Measurements from ENCODE around the gene SLC5A7. TPM values are rescaled to one million over a fixed set of nuclear protein-coding genes. Genes with fewer than 3 reads are reported as not detected.

Gene SLC5A7
- not detected for total RNA-seq

DNA sequence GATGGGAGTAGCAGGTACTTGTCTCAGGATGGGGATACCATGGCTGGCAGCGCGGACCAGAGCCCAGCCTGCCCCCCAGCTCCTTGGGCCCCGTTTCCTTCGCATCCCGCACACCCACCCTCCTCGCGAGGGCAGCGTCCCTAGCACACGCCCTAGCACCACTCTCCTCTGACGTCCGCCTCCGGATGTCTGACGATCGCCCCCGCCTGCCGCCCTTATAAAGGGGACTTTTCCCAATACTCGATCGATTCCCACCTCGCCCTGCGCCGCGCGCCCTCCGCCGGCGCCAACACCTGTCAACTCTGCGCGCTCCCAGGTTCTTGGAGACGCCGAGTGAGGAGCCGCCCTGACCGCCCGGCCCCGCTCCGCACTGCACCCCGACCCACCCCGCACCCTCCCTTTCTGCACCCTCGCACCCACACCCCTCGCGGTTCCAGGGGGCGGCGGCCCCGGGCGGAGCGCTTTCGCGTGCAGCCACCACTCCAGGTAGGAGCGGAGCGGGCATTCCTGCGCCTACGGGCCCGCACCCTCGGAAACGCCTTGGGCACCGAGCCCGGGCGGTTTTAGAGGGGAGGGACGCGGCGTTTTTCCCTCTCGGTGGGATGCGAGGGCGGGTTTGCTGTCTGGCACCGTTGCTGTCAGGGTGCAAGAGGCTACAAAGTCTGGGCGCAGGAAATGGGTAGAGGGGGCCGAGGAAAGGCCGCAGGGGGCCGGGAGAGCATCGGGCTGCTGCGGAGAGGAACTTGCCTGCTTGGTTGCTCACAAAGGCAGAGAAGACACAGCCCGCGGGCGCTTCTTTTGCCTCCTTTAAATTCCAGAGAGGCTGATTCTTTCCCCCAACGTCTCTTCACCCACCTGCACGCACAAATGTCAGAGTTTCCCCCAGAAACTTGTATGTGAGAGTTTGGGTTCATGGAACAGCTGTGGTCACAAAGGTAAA is at the start of gene SLC5A7:
Gene SLC5A7, plus strand, starts transcription at position 247 of the 940 bp plus-strand sequence. CDS start 1,632 bp downstream, outside the sequence.
- H3K4me1 Mint-ChIP-seq, result no peaks in the 10 kb centered on the region
- H3K9me3 Mint-ChIP-seq (ENCODE audit: low read depth), result no peaks in the 10 kb centered on the region
- no peak within 1 kb of the TSS for H3K4me3 Mint-ChIP-seq
- no peak within 1 kb of the TSS for H3K27ac Mint-ChIP-seq
- no peak for DNase-seq
- no peaks in the 10 kb centered on the region for H3K36me3 Mint-ChIP-seq
- peaks cover 21% of the 10 kb centered on the region for H3K27me3 Mint-ChIP-seq
- no peak for ATAC-seq
- CTCF ChIA-PET, result no interaction called here

DNA sequence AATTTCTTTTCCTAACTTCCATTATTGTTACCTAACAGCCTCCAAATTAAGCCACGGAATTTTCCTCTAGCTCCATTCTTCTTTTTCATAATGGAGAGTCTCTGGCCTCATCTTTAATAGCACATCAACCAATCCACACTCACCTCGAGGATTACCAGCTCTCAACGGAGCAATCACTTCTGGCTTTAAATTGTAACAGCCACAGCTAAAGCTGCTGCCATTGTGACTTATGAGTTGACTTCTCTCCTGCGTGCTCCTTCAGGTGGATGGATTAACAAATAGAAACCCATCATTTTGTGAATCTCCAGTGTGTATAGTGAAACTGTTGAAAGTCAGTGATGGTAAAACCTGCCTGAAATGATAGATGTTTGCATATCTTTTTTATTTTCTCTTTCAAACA is 24.9 kb upstream of the SLC5A7 start:
- H3K9me3 Mint-ChIP-seq (ENCODE audit: low read depth), result no peaks in the 10 kb centered on the region
- no peak for ATAC-seq
- no peaks in the 10 kb centered on the region for H3K4me1 Mint-ChIP-seq
- no peak for DNase-seq
- no peak overlapping the region for H3K4me3 Mint-ChIP-seq
- CTCF ChIA-PET, result no interaction called here
- no peak overlapping the region for H3K27ac Mint-ChIP-seq
- H3K36me3 Mint-ChIP-seq, result no peaks in the 10 kb centered on the region
- H3K27me3 Mint-ChIP-seq, result no peaks in the 10 kb centered on the region

DNA sequence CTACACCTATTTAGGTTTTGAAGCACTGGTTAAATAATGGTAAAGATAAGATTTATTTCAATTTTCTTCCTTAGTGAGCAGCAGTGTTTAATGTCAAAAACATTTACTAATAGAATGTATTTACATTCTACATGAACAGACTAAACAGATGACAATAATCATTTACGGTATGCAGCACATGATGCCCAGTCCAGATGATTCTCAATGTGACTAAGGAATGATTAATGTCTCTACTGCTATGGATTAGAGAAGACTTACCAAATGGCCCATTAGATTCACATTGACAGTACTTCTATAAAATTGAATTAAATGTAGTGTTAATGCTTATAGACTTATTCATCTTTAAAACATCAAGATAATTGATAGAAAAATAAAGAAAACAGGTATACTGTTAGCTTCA is 22.1 kb upstream of the SLC5A7 start:
- Mint-ChIP-seq H3K27ac (no peak overlapping the region), H3K9me3 (ENCODE audit: low read depth) (peaks cover 2% of the 10 kb centered on the region), H3K27me3 (no peaks in the 10 kb centered on the region), H3K36me3 (no peaks in the 10 kb centered on the region), H3K4me3 (no peak overlapping the region), H3K4me1 (no peaks in the 10 kb centered on the region)
- CTCF ChIA-PET, result no interaction called here
- no peak for ATAC-seq
- no peak for DNase-seq

DNA sequence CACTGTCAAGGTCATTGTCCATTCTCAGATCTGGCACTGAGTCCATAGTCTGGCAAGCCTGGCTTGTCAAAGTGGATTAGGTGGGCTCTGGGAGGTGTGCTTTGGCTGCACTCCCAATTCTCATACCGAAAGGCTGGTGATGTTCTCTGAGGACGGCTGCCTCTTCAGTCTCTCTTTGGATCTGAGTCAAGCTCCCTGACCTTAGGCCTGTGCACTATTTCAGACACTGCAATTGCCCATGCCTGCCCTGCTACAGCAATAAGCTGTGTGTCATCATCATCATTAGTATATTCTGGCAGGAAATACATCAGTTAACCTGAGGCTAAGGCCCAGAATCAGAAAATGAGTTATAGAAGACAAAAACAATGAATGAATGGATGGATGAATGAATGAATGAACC is 1.6 kb upstream of the SLC5A7 start:
- CTCF ChIA-PET, result no interaction called here
- H3K4me1 Mint-ChIP-seq, result no peaks in the 10 kb centered on the region
- no peak for DNase-seq
- H3K36me3 Mint-ChIP-seq, result no peaks in the 10 kb centered on the region
- H3K27ac Mint-ChIP-seq, result no peak overlapping the region
- H3K4me3 Mint-ChIP-seq, result no peak overlapping the region
- H3K27me3 Mint-ChIP-seq, result peaks cover 21% of the 10 kb centered on the region
- no peak for ATAC-seq
- H3K9me3 Mint-ChIP-seq (ENCODE audit: low read depth), result no peaks in the 10 kb centered on the region

DNA sequence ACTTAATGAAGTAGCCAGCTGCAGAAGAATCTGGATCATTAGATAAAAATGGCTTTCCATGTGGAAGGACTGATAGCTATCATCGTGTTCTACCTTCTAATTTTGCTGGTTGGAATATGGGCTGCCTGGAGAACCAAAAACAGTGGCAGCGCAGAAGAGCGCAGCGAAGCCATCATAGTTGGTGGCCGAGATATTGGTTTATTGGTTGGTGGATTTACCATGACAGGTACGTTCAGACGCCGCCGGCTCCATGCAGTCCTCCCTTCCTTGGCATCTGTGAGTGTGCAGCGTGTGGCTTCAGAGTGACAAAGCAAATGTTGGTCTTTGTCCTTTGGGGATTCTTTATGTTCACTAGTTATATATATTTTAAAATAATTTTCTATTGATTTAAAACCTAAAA is 1.8 kb downstream of the SLC5A7 start:
- Mint-ChIP-seq H3K4me3 (no peak overlapping the region), H3K9me3 (ENCODE audit: low read depth) (no peaks in the 10 kb centered on the region), H3K36me3 (no peaks in the 10 kb centered on the region), H3K4me1 (no peaks in the 10 kb centered on the region), H3K27me3 (peaks cover 21% of the 10 kb centered on the region), H3K27ac (no peak overlapping the region)
- ATAC-seq, result no peak
- DNase-seq, result no peak
- CTCF ChIA-PET, result no interaction called here

DNA sequence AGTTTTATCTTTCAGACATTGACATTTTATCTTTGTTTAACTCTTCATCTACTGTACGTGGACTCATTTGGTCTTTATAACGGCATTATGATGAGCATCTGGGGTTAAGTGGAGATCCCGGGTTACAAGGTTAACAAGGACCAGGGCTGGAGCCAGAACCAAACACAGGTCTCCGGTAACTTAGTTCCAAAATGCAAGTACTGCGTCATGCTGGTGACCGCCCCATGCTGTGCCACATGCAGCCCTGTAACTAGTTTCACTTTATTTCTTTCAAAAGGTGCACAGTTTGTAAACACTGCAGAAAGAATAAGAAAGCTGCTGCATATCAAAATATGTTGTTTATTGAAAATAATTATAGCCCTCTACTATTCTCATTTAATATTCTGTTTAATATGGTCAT is 3.1 kb downstream of the SLC5A7 start:
- DNase-seq, result no peak
- no peaks in the 10 kb centered on the region for H3K4me1 Mint-ChIP-seq
- no peak overlapping the region for H3K27ac Mint-ChIP-seq
- CTCF ChIA-PET, result no interaction called here
- ATAC-seq, result no peak
- H3K9me3 Mint-ChIP-seq (ENCODE audit: low read depth), result no peaks in the 10 kb centered on the region
- peaks cover 21% of the 10 kb centered on the region for H3K27me3 Mint-ChIP-seq
- no peaks in the 10 kb centered on the region for H3K36me3 Mint-ChIP-seq
- H3K4me3 Mint-ChIP-seq, result no peak overlapping the region

DNA sequence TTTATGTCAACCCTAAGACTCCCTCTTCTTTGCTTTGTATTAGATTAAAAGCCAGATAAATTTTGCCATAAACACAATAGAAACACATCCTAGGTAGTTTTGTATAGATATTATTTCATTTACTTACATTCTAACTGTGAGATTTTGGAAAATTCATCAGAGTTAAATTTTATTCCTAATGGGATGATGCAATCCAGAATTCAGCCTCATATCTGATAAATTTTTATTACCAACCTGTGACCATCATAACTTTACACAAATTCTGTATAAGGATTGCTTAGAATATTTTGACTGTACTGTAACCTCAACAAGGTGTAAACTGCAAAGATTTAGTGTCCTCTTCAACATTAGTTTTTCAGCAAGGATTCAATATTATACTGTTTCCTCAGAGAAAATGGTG is 4.4 kb downstream of the SLC5A7 start:
- no peak for ATAC-seq
- no peak overlapping the region for H3K27ac Mint-ChIP-seq
- H3K4me1 Mint-ChIP-seq, result no peaks in the 10 kb centered on the region

DNA sequence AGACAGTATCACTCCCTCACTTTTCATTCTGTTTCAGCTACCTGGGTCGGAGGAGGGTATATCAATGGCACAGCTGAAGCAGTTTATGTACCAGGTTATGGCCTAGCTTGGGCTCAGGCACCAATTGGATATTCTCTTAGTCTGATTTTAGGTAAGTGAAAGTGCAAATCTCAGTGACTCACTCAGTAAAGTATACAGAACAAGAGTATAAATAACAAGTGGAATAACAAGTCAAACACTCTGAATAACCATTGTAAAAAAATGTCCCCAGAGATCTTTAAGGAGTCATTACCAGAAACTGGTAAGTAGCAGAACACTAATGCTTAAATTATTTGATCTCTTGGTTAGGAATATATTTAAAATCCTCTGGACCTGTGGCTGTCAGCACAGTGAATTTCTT is 5.7 kb downstream of the SLC5A7 start:
- Mint-ChIP-seq H3K4me3 (no peak overlapping the region), H3K27ac (no peak overlapping the region), H3K36me3 (no peaks in the 10 kb centered on the region), H3K27me3 (peaks cover 9% of the 10 kb centered on the region), H3K9me3 (ENCODE audit: low read depth) (no peaks in the 10 kb centered on the region), H3K4me1 (no peaks in the 10 kb centered on the region)
- no peak for ATAC-seq
- no peak for DNase-seq
- CTCF ChIA-PET, result no interaction called here

More for the DNA sequence above, 4.4 kb downstream of the SLC5A7 start:
- Mint-ChIP-seq H3K9me3 (ENCODE audit: low read depth) (no peaks in the 10 kb centered on the region), H3K36me3 (no peaks in the 10 kb centered on the region), H3K4me3 (no peak overlapping the region), H3K27me3 (peaks cover 20% of the 10 kb centered on the region)
- DNase-seq, result no peak
- CTCF ChIA-PET, result no interaction called here

DNA sequence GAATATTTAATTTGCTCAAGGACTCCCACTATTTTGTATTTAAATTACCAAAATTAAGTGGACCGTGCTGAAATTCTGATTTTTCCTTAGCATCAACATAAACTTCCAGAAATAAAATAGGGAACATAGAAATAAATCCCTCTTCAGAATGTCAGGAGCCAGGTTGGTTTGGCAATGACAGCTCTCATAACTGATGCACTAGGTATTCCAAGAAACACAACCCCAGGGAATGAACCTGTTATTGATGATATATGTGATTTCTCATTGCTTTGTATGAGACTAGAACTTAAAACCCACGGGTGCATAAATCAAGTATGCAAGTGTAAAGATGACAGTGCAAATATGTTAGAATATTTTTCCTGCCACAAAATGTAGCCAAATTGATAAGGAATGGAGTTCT is 12.8 kb downstream of the SLC5A7 start:
- H3K9me3 Mint-ChIP-seq (ENCODE audit: low read depth), result peaks cover 2% of the 10 kb centered on the region
- no peak overlapping the region for H3K27ac Mint-ChIP-seq
- no peaks in the 10 kb centered on the region for H3K4me1 Mint-ChIP-seq
- DNase-seq, result no peak
- CTCF ChIA-PET, result no interaction called here
- no peaks in the 10 kb centered on the region for H3K27me3 Mint-ChIP-seq
- ATAC-seq, result no peak
- no peak overlapping the region for H3K4me3 Mint-ChIP-seq
- H3K36me3 Mint-ChIP-seq, result no peaks in the 10 kb centered on the region

DNA sequence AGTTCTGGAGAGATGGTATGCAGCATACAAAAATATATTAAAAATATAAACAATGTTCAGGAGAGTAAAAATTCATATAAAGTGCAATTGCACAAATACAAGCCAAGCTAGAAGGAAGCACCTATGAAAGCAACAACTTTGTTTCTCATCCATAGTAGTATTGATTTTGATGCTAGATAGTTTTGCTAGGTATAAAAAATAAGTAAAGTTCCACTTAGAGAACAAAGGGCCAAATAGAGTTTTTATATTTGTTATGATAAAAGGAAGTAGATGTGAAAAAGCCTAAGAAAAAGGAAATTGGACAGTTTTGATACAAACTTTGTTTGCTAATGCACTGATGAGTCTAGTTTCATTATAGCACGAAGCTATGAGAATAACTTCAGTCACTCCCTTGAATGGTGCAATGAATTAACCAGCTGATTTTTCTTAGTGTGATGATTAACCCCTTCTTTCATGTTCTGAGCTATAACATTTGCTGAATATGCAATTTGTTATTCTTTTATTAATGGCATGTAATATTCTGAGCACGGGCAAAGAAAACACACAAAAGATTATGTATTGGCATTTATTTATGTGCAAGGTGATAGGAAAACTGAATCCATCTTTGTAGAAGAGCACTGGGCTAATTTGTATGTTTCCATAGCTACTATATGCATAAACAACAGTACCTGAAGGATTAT is 24.7 kb downstream of the SLC5A7 start:
- no peaks in the 10 kb centered on the region for H3K27me3 Mint-ChIP-seq
- ATAC-seq (no peak), DNase-seq (no peak)
- no peak overlapping the region for H3K27ac Mint-ChIP-seq
- CTCF ChIA-PET, result no interaction called here
- no peak overlapping the region for H3K4me3 Mint-ChIP-seq
- no peaks in the 10 kb centered on the region for H3K36me3 Mint-ChIP-seq
- no peaks in the 10 kb centered on the region for H3K4me1 Mint-ChIP-seq
- H3K9me3 Mint-ChIP-seq (ENCODE audit: low read depth), result peaks cover 4% of the 10 kb centered on the region

DNA sequence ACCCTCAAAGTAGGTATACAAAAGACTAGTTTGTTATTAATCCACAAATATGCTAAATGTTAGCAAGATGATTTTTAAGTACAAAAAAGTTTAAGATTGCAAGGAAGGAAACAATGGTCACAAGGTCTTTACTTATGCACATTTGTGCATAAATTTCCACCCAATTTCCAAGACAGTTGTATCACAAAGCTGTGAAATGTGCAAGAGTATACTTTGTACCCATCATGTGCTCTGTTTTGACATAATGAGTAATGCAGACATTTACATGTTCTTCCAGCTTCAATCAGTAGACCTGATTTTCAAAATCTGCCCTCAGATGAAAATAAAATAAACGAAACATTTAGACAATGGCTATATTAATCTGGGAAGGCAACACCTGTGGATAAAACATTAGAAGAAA is 27.0 kb downstream of the SLC5A7 start:
- H3K27me3 Mint-ChIP-seq, result no peaks in the 10 kb centered on the region
- no peak overlapping the region for H3K27ac Mint-ChIP-seq
- CTCF ChIA-PET, result no interaction called here
- H3K4me3 Mint-ChIP-seq, result no peak overlapping the region
- DNase-seq (no peak), ATAC-seq (no peak)
- H3K36me3 Mint-ChIP-seq, result no peaks in the 10 kb centered on the region
- peaks cover 4% of the 10 kb centered on the region for H3K9me3 Mint-ChIP-seq (ENCODE audit: low read depth)
- no peaks in the 10 kb centered on the region for H3K4me1 Mint-ChIP-seq

DNA sequence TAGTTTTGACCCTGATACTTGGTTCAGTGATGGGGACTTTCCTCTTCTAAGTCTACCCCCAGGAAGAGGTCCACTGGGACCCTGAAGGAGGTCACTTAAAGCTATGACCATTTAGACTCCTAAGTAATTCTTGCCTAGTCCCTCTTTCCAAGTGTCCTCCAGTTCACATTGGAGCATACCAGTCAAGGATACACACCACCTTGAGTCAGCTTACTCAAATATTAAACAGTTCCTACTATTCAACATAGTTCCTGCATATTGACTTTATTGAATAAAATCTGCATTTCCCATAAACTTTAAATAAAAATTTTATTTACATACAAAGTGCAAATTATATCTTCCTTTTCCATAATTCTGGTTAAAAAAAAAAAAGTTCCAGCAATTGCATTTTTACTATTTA is 36.3 kb downstream of the SLC5A7 start:
- CTCF ChIA-PET, result no interaction called here
- H3K9me3 Mint-ChIP-seq (ENCODE audit: low read depth), result no peaks in the 10 kb centered on the region
- ATAC-seq, result no peak
- no peak overlapping the region for H3K4me3 Mint-ChIP-seq
- H3K27ac Mint-ChIP-seq, result no peak overlapping the region
- DNase-seq, result no peak
- H3K27me3 Mint-ChIP-seq, result no peaks in the 10 kb centered on the region
- H3K4me1 Mint-ChIP-seq, result no peaks in the 10 kb centered on the region
- no peaks in the 10 kb centered on the region for H3K36me3 Mint-ChIP-seq

DNA sequence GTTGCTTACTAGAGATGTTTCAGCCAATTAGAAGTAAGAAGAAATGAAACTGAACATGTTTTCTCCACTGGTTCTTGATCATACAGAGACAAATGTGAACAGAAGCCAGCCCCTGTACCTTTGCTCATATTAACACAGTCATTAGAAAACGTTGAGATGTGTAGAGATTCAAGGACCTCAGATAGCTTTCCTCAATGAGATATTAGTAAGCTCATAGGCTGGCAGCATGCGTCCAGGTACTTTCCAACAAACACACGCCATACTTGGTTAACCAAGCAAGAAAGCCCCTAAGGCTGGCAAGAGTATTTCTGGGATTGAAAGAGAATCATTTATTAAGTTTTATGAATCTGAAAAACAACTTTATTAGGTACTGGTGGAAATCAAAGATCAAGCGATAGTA is 37.5 kb downstream of the SLC5A7 start:
- Mint-ChIP-seq H3K27ac (no peak overlapping the region), H3K36me3 (no peaks in the 10 kb centered on the region), H3K27me3 (no peaks in the 10 kb centered on the region), H3K4me1 (no peaks in the 10 kb centered on the region), H3K4me3 (no peak overlapping the region), H3K9me3 (ENCODE audit: low read depth) (no peaks in the 10 kb centered on the region)
- no peak for DNase-seq
- no peak for ATAC-seq
- CTCF ChIA-PET, result no interaction called here

DNA sequence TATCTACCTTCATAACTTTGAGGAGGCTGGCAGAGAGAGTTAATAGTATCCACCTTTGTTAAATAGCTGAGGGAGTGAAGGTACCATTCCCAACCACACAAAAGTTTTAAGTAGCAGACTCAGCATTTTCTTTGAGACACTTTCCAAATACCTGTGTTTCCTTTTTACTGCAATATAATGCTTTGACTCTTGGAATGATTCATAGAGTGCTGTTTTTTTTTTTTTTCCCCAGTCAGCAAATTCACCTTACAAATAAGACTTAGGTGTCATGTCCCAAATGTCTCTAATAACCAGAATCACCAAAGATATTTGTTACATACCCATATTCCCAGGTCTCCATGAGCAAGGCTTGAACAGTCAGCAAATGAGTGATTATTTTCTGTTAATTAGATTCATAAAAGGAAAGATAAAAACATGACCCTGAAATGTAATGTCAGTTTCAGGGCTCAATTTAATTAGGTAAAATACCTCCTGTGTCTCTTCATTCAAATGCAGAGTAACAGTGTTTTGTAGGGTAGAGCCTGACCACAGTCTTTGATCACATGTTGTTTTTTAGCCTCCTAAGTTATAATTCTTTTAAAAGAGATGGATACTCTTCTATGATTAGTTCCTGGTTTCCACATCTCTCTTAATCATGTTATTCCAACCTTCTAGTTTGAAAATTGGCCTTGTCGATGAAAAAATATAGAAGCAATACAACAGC is 39.9 kb downstream of the SLC5A7 start:
- Mint-ChIP-seq H3K4me1 (no peaks in the 10 kb centered on the region), H3K36me3 (no peaks in the 10 kb centered on the region), H3K9me3 (ENCODE audit: low read depth) (no peaks in the 10 kb centered on the region), H3K27ac (no peak overlapping the region), H3K27me3 (no peaks in the 10 kb centered on the region), H3K4me3 (no peak overlapping the region)
- CTCF ChIA-PET, result no interaction called here
- ATAC-seq, result no peak
- no peak for DNase-seq
